K562 (cell line): ENCODE data around the gene TUBE1. TPM values are rescaled to one million over a fixed set of nuclear protein-coding genes. Genes with fewer than 3 reads are reported as not detected.

ENCODE experiments used
- ATAC-seq: fragments of 200-7000 bp; cut with Tn5 transposase; 3 replicates; pipeline ENCODE4 v1.9.1; 2020; ENCODE audit warnings: moderate library complexity
- BruUV-seq: library from RNA; stranded (reverse); fragments of 400-500 nt; replicated peaks from 2 replicates; lab custom pipeline; 2021; lab: Mats Ljungman, UMichigan
- CTCF ChIA-PET: fragments of 300-600 bp; formaldehyde crosslinking; extraction: SDS; loops from one replicate; lab custom pipeline; 2021; ENCODE audit warnings: low intra/inter-chr PET ratio; lab: Yijun Ruan, JAX
- POLR2A ChIA-PET: fragments of 300-600, 350-650 bp; sonication (Branson Sonifier 250); formaldehyde crosslinking; extraction: SDS; loops from one replicate; lab custom pipeline; 2021; ENCODE audit warnings: antibody characterized with exemption, inconsistent platforms; lab: Yijun Ruan, JAX
- DNase-seq, 4 experiments: peaks; one replicate each; pipeline versions ENCODE4 v3.0.0 to v3.0.0-alpha.2; 2011 to 2018; ENCODE audit warnings: low spot score in 3 of 4, mixed read lengths in 3 of 4; ENCODE audit errors: extremely low read depth in 1 of 4
- FAIRE-seq: peaks from 2 replicates; lab custom pipeline; 2011; peaks lifted over from hg19 to GRCh38; lab: Jason Lieb, UNC
- H2AFZ ChIP-seq: 2 replicates; pipeline ENCODE4 v1.6.0; 2011; ENCODE audit warnings: low read depth, low read length, control low read depth, inconsistent platforms
- H3K27ac ChIP-seq: fragments of 200-600 bp; 3 replicates; pipeline ENCODE4 v1.8.0; 2011; ENCODE audit warnings: low read depth, mild to moderate bottlenecking, control low read depth, inconsistent platforms, low read length, moderate library complexity, mixed read lengths; ENCODE audit errors: extremely low read depth
- H3K27me3 ChIP-seq, 2 experiments: fragments of 300-600 bp in 1 of 2; 2 replicates in 1 of 2; 3 replicates in 1 of 2; pipeline versions ENCODE4 v1.6.0 to v1.8.0; 2011; ENCODE audit warnings: inconsistent platforms in 2 of 2, low read length in 2 of 2, mild to moderate bottlenecking in 1 of 2, mixed read lengths in 1 of 2, moderate library complexity in 1 of 2; ENCODE audit not compliant: control insufficient read depth in 2 of 2, insufficient read depth in 2 of 2
- H3K36me3 ChIP-seq: fragments of 300-600 bp; 3 replicates; pipeline ENCODE4 v1.8.0; 2011; ENCODE audit warnings: mild to moderate bottlenecking, low read length, inconsistent platforms; ENCODE audit not compliant: control insufficient read depth, insufficient read depth
- H3K4me1 ChIP-seq, 2 experiments: fragments of 200-600 bp in 1 of 2; replicated peaks in 1 of 2; 2 replicates in 1 of 2; 3 replicates in 1 of 2; pipeline versions ENCODE4 v1.5.1 to v1.8.0; 2011; ENCODE audit warnings: inconsistent platforms in 2 of 2, low read length in 2 of 2, mild to moderate bottlenecking in 1 of 2, mixed read lengths in 1 of 2, moderate library complexity in 1 of 2; ENCODE audit not compliant: control insufficient read depth in 2 of 2, insufficient read depth in 2 of 2
- H3K4me2 ChIP-seq: 2 replicates; pipeline ENCODE4 v1.6.1; 2011; ENCODE audit warnings: low read length, control low read depth, inconsistent platforms, mixed read lengths; ENCODE audit not compliant: insufficient read depth
- H3K4me3 ChIP-seq: fragments of 200-600 bp; sonication (generic), shearing (Covaris generic); 2 replicates; pipeline ENCODE4 v1.5.1; 2016; ENCODE audit warnings: control low read depth, inconsistent platforms
- H3K79me2 ChIP-seq: fragments of 200-600 bp; 3 replicates; pipeline ENCODE4 v1.8.0; 2011; ENCODE audit warnings: low read length, inconsistent platforms; ENCODE audit not compliant: control insufficient read depth, insufficient read depth
- H3K9ac ChIP-seq, 2 experiments: 2 replicates each; pipeline versions ENCODE4 v1.6.0 to v1.6.1; 2011; ENCODE audit warnings: low read depth in 2 of 2, low read length in 2 of 2, control low read depth in 1 of 2, inconsistent platforms in 1 of 2, mild to moderate bottlenecking in 1 of 2, mixed read lengths in 1 of 2; ENCODE audit not compliant: insufficient read depth in 1 of 2
- H3K9me1 ChIP-seq: one replicate; pipeline ENCODE4 v1.6.0; 2011; ENCODE audit warnings: inconsistent platforms, mild to moderate bottlenecking, low read length, moderate library complexity; ENCODE audit not compliant: control insufficient read depth, insufficient read depth
- H3K9me3 ChIP-seq: replicated peaks from 2 replicates; pipeline ENCODE4 v1.5.1; 2011; ENCODE audit warnings: low read depth, low read length, inconsistent platforms; ENCODE audit not compliant: control insufficient read depth, insufficient read depth
- H4K20me1 ChIP-seq: replicated peaks from 2 replicates; pipeline ENCODE4 v1.6.1; 2011; ENCODE audit warnings: low read length, inconsistent platforms, mixed read lengths; ENCODE audit not compliant: control insufficient read depth, insufficient read depth
- HNRNPUL1 ChIP-seq: fragments of 200-400 bp; formaldehyde crosslinking; IDR thresholded peaks from 2 replicates; pipeline ENCODE4 v1.6.1; 2017; ENCODE audit warnings: low read length
- SRF ChIP-seq, 2 experiments: fragments of 250-450, 450-650 bp in 1 of 2; sonication (Bioruptor Pico) in 1 of 2; sonication (generic) in 1 of 2; formaldehyde crosslinking; IDR thresholded peaks; 2 replicates each; pipeline versions ENCODE4 v1.5.0 to v1.5.1; 2020 to 2022; ENCODE audit warnings: mild to moderate bottlenecking in 1 of 2, missing genetic modification reagents in 1 of 2
- TFAM ChIP-seq: fragments of 250-450 bp; sonication (Bioruptor Pico); conservative IDR thresholded peaks from 2 replicates; pipeline ENCODE4 v1.5.0; 2021; ENCODE audit warnings: mild to moderate bottlenecking, moderate library complexity
- in situ Hi-C: fragments of 300-500 bp; cut with MboI; formaldehyde crosslinking; loops from 4 replicates; pipeline ENCODE4 v1.15.0; 2018; ENCODE audit warnings: inconsistent platforms, mixed read lengths
- intact Hi-C: fragments of 100-400 bp; cut with micrococcal nuclease; formaldehyde crosslinking; loops from 2 replicates; pipeline ENCODE4 v1.14.2; 2022
- polyA plus RNA-seq, 8 experiments: library from polyadenylated mRNA; depleted of rRNA in 4 of 8; stranded (reverse) in 5 of 8; unstranded in 3 of 8; fragments of >200 nt; fragmentation: Nextera tagmentation in 2 of 8; fragmentation: Illumina TruSeq in 1 of 8; extraction: Ambion mirVana in 2 of 8; extraction: Trizol in 1 of 8; gene quantifications; 2 replicates each; pipeline versions ENCODE4 v1.2.1 to v1.2.3, GENCODE V29; 2011 to 2014; ENCODE audit warnings: inconsistent platforms in 1 of 8, missing spikeins in 1 of 8
- total RNA-seq, 7 experiments: library from RNA; depleted of rRNA in 6 of 7; stranded (reverse); fragments of >200 nt in 6 of 7; fragmentation: Illumina TruSeq in 2 of 7; extraction: Trizol in 2 of 7; gene quantifications; 2 replicates each; pipeline versions ENCODE4 v1.2.1 to v1.2.3, GENCODE V29; 2011 to 2021; ENCODE audit warnings: low replicate concordance in 1 of 7
- TF ChIP-seq, protein P1 (sequence below): fragments of 450-650 bp; IDR thresholded peaks from 2 replicates; pipeline ENCODE4 v1.6.1; 2016; ENCODE audit warnings: low read depth
- TF ChIP-seq, protein P2 (sequence below): fragments of 450-650 bp; formaldehyde crosslinking; conservative IDR thresholded peaks from 2 replicates; pipeline ENCODE4 v1.4.0; 2022; ENCODE audit warnings: mild to moderate bottlenecking, missing genetic modification characterization
- TF ChIP-seq, protein P3 (sequence below), 2 experiments: fragments of 200-800 bp in 1 of 2; sonication (Bioruptor generic) in 1 of 2; sonication (generic) in 1 of 2; formaldehyde crosslinking in 1 of 2; IDR thresholded peaks in 1 of 2; conservative IDR thresholded peaks in 1 of 2; 2 replicates each; pipeline versions ENCODE4 v1.5.0 to v1.6.1; 2016 to 2020; ENCODE audit warnings: missing compliant biosample characterization in 1 of 2, missing genetic modification characterization in 1 of 2, missing genetic modification reagents in 1 of 2
- TF ChIP-seq, protein P4 (sequence below): fragments of 450-650 bp; IDR thresholded peaks from 2 replicates; pipeline ENCODE4 v1.6.1; 2016; ENCODE audit warnings: missing biosample characterization, missing genetic modification characterization

TUBE1 gene
- total and polyA plus RNA-seq, 9 of the 15 experiments (the other 6 are each of a cell fraction or from before 2014, with no cell fraction given), result 18.9 to 58.4 (median 30.8) TPM

DNA sequence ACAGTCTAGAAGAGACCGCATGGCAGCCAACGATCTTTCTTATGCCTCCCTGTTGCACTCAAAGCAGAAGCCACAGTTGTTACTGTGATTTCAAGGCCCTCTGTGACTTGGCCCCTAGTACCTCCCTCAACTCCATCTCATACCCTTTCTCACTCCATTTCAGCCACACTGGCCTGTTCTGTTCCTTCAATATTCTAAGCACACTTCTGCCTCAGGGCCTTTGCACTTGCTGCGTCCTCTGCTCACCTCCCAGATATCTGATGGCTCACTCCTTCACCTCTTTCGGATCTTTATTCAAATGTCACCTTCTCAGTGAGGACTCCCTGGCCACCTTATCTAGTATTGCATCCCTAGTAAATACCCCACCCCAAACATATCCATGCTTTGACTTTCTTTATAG is 62.8 kb downstream of the TUBE1 start (continued):
- TF ChIP-seq, protein P1, sequence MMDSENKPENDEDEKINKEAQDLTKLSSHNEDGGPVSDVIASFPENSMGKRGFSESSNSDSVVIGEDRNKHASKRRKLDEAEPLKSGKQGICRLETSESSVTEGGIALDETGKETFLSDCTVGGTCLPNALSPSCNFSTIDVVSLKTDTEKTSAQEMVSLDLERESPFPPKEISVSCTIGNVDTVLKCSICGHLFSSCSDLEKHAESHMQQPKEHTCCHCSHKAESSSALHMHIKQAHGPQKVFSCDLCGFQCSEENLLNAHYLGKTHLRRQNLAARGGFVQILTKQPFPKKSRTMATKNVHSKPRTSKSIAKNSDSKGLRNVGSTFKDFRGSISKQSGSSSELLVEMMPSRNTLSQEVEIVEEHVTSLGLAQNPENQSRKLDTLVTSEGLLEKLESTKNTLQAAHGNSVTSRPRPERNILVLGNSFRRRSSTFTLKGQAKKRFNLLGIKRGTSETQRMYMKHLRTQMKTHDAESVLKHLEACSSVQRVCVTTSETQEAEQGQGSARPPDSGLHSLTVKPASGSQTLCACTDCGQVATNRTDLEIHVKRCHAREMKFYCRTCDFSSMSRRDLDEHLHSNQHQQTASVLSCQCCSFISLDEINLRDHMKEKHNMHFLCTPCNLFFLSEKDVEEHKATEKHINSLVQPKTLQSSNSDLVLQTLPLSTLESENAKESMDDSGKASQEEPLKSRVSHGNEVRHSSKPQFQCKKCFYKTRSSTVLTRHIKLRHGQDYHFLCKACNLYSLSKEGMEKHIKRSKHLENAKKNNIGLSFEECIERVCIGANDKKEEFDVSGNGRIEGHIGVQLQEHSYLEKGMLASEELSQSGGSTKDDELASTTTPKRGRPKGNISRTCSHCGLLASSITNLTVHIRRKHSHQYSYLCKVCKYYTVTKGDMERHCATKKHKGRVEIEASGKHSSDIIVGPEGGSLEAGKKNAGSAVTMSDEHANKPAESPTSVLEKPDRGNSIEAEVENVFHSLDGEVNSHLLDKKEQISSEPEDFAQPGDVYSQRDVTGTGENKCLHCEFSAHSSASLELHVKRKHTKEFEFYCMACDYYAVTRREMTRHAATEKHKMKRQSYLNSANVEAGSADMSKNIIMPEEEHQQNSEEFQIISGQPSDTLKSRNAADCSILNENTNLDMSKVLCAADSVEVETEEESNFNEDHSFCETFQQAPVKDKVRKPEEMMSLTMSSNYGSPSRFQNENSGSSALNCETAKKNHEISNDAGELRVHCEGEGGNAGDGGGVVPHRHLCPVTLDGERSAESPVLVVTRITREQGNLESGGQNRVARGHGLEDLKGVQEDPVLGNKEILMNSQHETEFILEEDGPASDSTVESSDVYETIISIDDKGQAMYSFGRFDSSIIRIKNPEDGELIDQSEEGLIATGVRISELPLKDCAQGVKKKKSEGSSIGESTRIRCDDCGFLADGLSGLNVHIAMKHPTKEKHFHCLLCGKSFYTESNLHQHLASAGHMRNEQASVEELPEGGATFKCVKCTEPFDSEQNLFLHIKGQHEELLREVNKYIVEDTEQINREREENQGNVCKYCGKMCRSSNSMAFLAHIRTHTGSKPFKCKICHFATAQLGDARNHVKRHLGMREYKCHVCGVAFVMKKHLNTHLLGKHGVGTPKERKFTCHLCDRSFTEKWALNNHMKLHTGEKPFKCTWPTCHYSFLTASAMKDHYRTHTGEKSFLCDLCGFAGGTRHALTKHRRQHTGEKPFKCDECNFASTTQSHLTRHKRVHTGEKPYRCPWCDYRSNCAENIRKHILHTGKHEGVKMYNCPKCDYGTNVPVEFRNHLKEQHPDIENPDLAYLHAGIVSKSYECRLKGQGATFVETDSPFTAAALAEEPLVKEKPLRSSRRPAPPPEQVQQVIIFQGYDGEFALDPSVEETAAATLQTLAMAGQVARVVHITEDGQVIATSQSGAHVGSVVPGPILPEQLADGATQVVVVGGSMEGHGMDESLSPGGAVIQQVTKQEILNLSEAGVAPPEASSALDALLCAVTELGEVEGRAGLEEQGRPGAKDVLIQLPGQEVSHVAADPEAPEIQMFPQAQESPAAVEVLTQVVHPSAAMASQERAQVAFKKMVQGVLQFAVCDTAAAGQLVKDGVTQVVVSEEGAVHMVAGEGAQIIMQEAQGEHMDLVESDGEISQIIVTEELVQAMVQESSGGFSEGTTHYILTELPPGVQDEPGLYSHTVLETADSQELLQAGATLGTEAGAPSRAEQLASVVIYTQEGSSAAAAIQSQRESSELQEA, result no peak

DNA sequence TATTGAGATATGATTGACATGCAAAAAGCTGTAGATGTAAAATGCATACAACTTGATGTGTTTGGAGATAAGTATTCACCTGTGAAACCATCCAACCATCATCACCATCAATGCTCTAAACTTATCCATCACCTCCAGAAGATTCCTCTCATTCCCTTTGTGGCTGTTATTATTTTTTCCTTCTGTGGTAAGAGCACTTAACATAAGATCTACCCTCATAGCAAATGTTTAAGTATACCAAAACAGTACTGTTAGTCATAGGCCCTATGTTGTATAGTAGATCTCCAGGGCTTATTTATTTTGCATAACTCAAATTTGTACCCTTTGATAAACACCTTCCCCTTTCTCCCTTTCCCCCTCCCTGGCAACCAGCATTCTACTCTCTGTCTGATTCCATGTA is 64.5 kb downstream of the TUBE1 start:
- ATAC-seq (no peak), DNase-seq (no peak), FAIRE-seq (no peak)
- no peaks in the 10 kb centered on the region for H3K9me1 ChIP-seq
- intact Hi-C loops (no loop called here), in situ Hi-C loops (no loop called here)
- BruUV-seq, result no TSS peak
- ChIA-PET CTCF (no interaction called here), POLR2A (no interaction called here)
- H3K27ac ChIP-seq, result no peak overlapping the region
- no peaks in the 10 kb centered on the region for H3K79me2 ChIP-seq
- no peaks in the 10 kb centered on the region for H3K4me1 ChIP-seq
- no peaks in the 10 kb centered on the region for H4K20me1 ChIP-seq
- no peak overlapping the region for H3K4me2 ChIP-seq
- H3K27me3 ChIP-seq, result peaks cover 13 to 15% of the 10 kb centered on the region in 2 experiments; a peak in 4 of 5 replicates
- no peaks in the 10 kb centered on the region for H3K36me3 ChIP-seq
- H3K4me3 ChIP-seq, result no peak overlapping the region
- H2AFZ ChIP-seq, result no peak overlapping the region
- H3K9ac ChIP-seq, result no peak overlapping the region
- H3K9me3 ChIP-seq, result no peaks in the 10 kb centered on the region
- no peak for TF ChIP-seq HNRNPUL1
- TF ChIP-seq, protein P2, sequence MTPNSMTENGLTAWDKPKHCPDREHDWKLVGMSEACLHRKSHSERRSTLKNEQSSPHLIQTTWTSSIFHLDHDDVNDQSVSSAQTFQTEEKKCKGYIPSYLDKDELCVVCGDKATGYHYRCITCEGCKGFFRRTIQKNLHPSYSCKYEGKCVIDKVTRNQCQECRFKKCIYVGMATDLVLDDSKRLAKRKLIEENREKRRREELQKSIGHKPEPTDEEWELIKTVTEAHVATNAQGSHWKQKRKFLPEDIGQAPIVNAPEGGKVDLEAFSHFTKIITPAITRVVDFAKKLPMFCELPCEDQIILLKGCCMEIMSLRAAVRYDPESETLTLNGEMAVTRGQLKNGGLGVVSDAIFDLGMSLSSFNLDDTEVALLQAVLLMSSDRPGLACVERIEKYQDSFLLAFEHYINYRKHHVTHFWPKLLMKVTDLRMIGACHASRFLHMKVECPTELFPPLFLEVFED, result no peak
- TF ChIP-seq, protein P3, sequence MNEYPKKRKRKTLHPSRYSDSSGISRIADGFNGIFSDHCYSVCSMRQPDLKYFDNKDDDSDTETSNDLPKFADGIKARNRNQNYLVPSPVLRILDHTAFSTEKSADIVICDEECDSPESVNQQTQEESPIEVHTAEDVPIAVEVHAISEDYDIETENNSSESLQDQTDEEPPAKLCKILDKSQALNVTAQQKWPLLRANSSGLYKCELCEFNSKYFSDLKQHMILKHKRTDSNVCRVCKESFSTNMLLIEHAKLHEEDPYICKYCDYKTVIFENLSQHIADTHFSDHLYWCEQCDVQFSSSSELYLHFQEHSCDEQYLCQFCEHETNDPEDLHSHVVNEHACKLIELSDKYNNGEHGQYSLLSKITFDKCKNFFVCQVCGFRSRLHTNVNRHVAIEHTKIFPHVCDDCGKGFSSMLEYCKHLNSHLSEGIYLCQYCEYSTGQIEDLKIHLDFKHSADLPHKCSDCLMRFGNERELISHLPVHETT (CRISPR knock-in tag; conservative IDR thresholded peaks at IDR 0.05 in 1 of 2, IDR thresholded peaks at IDR 0.05 in 1 of 2), result no peak
- TF ChIP-seq TFAM (CRISPR knock-in tag), result no peak
- TF ChIP-seq, protein P4, sequence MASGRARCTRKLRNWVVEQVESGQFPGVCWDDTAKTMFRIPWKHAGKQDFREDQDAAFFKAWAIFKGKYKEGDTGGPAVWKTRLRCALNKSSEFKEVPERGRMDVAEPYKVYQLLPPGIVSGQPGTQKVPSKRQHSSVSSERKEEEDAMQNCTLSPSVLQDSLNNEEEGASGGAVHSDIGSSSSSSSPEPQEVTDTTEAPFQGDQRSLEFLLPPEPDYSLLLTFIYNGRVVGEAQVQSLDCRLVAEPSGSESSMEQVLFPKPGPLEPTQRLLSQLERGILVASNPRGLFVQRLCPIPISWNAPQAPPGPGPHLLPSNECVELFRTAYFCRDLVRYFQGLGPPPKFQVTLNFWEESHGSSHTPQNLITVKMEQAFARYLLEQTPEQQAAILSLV (tag), result no peak
- TF ChIP-seq SRF (CRISPR knock-in tag; IDR thresholded peaks at IDR 0.05), result no peak
